Measurements from ENCODE around the gene MINDY4B.

DNA sequence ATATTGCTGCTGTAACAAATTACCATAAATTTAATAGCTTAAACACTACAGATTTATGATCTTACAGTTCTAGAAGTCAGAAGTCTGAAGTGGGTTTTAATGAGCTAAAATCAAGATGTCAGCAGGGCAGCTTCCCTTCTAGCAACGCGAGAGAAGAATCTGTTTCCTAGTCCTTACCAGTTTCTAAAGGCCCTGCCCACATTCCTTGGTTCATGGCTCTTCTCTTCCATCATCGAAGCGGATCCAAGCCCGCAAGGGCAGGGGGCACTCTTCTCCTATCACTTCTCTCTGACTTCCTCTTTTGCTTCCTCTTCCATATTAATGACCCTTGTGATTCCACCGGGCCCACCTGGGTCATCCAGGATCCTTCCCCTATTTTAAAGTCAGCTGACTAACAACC lies 16.1 kb downstream of the MINDY4B start:
- TF ChIP-seq POLR2A (IDR thresholded peaks at IDR 0.05; ENCODE audit: low read length) (no peak), CTCF (IDR thresholded peaks at IDR 0.05) (no peak), POLR2AphosphoS2 (conservative IDR thresholded peaks at IDR 0.05; ENCODE audit: low read length) (no peak)
